HG03342 (cell line): ENCODE results near the gene PPP1R14B.

Experiments used
- ATAC-seq: cut with Tn5 transposase; IDR thresholded peaks from one replicate; pipeline ENCODE4 v1.9.1; 2021; ENCODE audit warnings: mild to moderate bottlenecking, moderate library complexity; ENCODE audit not compliant: unreplicated experiment

PPP1R14B gene

GRCh38 chr11:64246871-64247728, at the start of gene PPP1R14B:
TSS of gene PPP1R14B (minus strand) at chr11:64246943. CDS start at chr11:64246673, 270 bp downstream.
- peak; percentile 27 for ATAC-seq

GRCh38 chr11:64296236-64296635, 49.5 kb upstream of the PPP1R14B start:
- no peak for ATAC-seq

- ATAC-seq = no peak
Observed at GRCh38 chr11:64295760-64296159, 49.0 kb upstream of the PPP1R14B start.

GRCh38 chr11:64294774-64295173, 48.0 kb upstream of the PPP1R14B start:
- ATAC-seq = no peak

GRCh38 chr11:64292460-64293254, 45.9 kb upstream of the PPP1R14B start:
- no peak for ATAC-seq

GRCh38 chr11:64291752-64292459, 45.2 kb upstream of the PPP1R14B start:
- ATAC-seq = no peak

- no peak for ATAC-seq
Observed at GRCh38 chr11:64291262-64291751, 44.6 kb upstream of the PPP1R14B start, which contains the start of gene KCNK4. TSS of gene KCNK4 (plus strand) at chr11:64291302. CDS start at chr11:64293019, 1,717 bp downstream.

- no peak for ATAC-seq
Observed at GRCh38 chr11:64290352-64291261, 43.9 kb upstream of the PPP1R14B start.

GRCh38 chr11:64289002-64289564, 42.3 kb upstream of the PPP1R14B start:
- ATAC-seq = no peak

- no peak for ATAC-seq
Observed at GRCh38 chr11:64288353-64288750, 41.6 kb upstream of the PPP1R14B start.

GRCh38 chr11:64287676-64288352, 41.1 kb upstream of the PPP1R14B start:
- ATAC-seq = no peak

GRCh38 chr11:64286801-64287159, 40.0 kb upstream of the PPP1R14B start:
- no peak for ATAC-seq

GRCh38 chr11:64285885-64286800, 39.4 kb upstream of the PPP1R14B start:
- ATAC-seq = no peak

GRCh38 chr11:64284962-64285884, 38.5 kb upstream of the PPP1R14B start, which contains the start of gene GPR137:
TSS of gene GPR137 (plus strand) at chr11:64285848. CDS start at chr11:64286525, 677 bp downstream.
- peak; percentile 53 for ATAC-seq

GRCh38 chr11:64284048-64284961, 37.6 kb upstream of the PPP1R14B start, which contains the start of gene BAD:
TSS of gene BAD (minus strand) at chr11:64284665. CDS start at chr11:64284368, 297 bp downstream.
- peak; percentile 71 for ATAC-seq

- ATAC-seq = no peak
Observed at GRCh38 chr11:64283092-64283491, 36.3 kb upstream of the PPP1R14B start.
